ENCODE results near the gene SHF. TPM values are rescaled to one million over a fixed set of nuclear protein-coding genes. Genes with fewer than 3 reads are reported as not detected.
"Not testable (repeated sequence)": the region's sequence is repeated elsewhere in the genome, so short reads cannot be mapped to it uniquely, and the experiment has no call there.

SHF gene, protein sequence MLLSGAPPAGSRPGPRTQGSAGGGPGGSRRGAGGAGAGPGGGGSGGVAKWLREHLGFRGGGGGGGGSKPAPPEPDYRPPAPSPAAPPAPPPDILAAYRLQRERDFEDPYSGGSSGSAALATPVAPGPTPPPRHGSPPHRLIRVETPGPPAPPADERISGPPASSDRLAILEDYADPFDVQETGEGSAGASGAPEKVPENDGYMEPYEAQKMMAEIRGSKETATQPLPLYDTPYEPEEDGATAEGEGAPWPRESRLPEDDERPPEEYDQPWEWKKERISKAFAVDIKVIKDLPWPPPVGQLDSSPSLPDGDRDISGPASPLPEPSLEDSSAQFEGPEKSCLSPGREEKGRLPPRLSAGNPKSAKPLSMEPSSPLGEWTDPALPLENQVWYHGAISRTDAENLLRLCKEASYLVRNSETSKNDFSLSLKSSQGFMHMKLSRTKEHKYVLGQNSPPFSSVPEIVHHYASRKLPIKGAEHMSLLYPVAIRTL
- total RNA-seq = 10 to 100 TPM; 11.7 to 12.4 TPM

DNA sequence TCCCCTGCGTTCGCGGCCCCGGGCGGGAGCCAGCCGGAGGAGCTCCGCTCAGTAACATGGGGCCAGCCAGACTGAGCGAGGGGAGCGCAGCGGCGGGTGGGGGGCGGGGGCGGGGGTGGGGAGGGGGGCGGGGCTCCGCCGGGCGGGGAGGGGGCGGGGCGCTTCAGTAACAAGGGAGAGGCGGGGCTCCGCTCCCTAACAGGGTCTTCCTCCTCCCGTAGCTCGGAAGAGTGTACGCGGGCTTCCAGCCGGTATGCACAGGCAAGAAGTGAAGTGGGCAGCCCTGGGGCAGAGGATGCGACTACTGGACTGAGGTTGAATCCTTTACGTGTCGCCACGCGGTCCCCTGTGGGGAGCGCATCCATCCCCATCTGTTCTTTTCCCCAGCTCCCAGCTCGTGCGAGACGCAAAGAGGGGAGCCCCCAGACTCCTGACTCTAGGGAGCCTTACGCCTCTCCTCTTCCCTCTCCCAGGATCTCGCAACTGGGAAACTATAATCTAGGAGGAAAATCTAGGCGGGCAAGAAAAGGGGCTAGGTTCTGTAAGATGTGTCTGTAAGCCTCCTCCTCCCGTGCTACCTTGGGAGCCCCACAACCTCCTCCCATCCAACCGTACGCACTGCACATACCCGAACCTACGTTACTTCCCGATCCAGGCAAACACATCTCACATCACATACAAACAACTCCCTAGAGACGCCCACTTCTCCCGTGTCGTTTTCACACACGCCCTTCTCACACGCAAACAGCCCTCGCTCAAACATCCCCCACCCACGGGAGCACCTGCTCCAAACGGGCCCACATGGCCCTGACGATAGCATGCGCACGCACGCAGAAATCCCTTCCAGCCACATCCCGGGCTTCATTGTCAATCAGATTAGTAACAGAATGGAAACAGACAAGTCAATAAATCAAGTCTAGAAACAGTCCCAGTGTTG, at the start of gene SHF:
TSS of gene SHF (minus strand) at position 73 of the 937 bp plus-strand sequence. CDS start at position 58, 15 bp downstream.
- POLR2A ChIA-PET = interaction anchor here (0.6 to 2.8 kb wide), 7 partner anchors 10 to 214 kb away, joined by 3 to 9 read pairs (median 7); a partner anchor contains a TSS
- CTCF ChIA-PET = interaction anchor here (0.7 to 1.3 kb wide), 6 partner anchors 10 to 70 kb away, joined by 3 to 7 read pairs (median 4); no protein-coding TSS in a partner anchor

DNA sequence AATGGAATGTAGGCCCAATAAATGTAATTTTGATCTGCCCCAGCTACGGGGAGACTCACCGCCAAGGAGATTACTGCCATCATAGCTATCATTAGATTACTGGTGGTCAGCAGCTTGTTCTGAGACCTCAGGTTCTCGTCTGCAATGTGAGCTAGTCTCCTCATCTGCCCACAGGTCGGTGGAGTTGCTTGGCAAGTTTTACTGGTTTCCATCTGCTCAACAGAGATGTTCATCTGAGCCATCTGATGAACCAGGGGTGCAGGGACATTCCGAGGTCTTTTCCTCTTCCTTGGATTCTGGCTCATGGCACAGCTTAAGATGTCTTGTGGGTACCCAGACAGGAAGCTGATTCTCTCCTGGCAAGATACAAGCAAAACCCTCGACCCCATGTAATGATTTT, 49.0 kb upstream of the SHF start:
- POLR2A ChIA-PET, CTCF ChIA-PET: not testable (repeated sequence)

DNA sequence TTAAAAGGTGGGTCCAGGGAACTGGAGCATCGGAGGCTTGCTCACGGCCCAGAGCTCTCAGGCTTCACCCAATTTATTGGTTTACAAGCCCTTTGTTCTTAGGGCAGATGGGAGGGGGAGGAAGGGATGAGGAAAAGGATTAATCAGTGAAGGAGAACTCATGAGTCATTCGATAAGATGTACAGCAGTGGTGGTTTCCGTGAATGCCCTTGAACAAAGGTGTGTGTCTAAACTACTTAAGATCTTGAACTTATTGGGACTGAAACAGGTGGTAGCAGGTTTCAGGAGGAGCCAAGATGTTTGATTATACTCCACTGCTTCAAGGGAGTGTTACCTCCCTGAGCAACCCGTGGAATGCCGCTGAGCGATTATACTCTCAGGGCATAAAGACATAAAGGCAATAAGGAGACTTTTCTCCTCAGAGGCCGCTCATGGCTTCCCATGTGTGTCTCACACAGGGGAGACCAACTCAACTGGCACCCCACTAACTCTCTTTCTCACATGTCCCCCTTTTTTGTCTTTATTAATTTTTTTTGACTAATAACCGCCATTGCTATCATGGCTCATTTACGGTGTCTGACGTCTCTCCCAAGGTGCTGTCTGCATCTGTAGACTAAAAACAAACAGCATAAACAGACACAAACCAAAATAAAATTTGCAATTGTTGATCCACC, 46.9 kb upstream of the SHF start:
- CTCF ChIA-PET = no interaction called here
- POLR2A ChIA-PET = no interaction called here

DNA sequence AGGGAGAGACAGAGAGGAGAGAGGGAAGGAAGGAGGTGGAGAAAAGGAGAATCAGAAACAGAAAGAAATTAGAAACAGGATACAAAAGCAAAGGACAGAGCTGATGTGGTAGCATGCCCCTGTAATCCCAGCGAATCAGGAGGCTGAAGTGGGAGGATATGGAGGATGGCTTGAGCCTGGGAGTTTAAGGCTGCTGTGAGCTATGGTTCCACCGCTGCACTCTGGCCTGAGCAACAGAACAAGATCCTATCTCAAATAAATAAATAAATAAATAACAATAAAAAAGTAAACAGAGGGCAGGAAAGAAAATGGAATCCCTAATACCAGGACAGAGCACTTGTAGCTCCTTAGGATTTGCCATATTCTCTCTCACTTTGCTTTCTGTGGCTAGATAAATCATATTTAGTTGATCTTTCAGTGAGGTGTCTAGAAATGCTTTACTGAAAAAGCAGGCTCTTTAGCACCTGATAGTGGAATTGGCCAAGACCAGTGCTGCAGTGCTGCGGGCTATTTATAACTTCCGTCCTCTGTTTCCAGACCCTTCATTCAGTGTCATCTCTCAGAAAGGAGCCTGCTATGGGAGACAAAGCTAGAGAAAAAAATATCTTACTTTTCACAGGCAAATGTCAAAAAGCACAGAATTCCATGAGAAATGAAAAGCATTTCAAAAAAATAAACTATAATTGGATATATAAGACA, 44.2 kb upstream of the SHF start:
- ChIA-PET CTCF (no interaction called here), POLR2A (no interaction called here)

DNA sequence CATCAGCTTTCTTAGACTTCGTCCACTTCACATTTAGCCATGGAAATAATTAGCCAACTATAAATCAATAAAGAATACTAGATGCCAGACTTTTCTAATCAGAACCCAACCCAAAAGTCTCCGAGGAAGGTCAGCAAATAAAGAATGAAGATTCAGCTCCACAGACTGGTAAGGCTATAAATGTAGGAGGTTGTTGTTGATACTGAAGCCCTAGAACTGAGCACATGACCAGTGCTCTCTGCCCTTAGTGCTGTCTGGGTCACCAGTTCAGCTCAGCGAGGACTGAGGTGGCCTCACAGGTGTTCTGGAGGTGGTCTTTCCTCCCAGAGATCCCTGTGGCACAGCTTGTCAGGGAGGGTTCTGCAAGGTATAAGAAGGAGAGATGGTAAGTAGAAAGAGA, 43.4 kb upstream of the SHF start:
- ChIA-PET POLR2A (no interaction called here), CTCF (no interaction called here)

DNA sequence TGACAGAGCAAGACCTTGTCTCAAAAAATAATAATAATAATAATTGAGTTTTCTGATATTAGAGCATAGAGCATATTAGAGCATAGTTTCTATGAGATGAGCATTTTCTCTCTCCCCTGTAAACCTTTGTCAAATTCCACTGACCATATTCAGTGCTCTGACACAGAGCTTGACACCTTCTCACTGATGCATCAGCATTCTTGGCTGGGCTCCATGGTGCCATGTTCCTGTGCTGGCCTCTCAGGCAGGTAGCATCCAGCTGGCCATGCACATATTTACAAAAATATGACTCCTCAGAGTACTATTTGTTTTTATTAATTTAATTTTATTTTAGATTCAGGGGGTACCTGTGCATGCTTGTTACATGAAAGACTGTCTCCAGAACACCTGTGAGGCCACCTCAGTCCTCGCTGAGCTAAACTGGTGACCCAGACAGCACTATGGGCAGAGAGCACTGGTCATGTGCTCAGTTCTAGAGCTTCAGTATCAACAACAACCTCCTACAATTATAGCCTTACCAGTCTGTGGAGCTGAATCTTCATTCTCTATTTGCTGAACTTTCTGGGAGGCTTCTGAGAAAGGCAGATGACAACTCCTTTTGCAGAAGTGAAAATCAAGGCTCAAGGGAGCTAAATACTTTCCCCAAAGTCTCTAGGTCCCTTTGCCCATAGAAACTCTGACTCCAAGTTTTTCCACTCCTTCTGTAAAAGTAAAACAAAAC, 42.6 kb upstream of the SHF start:
- ChIA-PET CTCF (no interaction called here), POLR2A (no interaction called here)

DNA sequence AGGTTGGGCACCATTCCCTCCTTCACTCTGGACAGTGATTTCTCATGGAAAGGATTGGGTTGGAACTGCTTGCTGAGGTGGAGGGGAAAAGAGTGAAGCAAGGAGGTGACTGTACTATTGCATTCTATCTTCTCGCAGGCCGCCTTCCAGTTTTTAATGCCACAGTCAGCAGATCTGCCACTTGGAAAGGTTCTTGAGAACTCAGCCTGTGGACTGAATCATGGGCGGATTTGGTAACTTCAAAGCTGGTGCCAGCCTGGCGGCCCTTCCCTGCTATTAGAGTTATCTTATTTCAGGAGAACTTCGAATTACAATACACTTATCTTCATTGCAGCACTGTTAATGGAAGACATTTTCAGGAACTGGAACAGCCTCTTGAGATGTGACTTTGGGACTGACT, 41.2 kb upstream of the SHF start:
- POLR2A ChIA-PET = no interaction called here
- CTCF ChIA-PET = no interaction called here

DNA sequence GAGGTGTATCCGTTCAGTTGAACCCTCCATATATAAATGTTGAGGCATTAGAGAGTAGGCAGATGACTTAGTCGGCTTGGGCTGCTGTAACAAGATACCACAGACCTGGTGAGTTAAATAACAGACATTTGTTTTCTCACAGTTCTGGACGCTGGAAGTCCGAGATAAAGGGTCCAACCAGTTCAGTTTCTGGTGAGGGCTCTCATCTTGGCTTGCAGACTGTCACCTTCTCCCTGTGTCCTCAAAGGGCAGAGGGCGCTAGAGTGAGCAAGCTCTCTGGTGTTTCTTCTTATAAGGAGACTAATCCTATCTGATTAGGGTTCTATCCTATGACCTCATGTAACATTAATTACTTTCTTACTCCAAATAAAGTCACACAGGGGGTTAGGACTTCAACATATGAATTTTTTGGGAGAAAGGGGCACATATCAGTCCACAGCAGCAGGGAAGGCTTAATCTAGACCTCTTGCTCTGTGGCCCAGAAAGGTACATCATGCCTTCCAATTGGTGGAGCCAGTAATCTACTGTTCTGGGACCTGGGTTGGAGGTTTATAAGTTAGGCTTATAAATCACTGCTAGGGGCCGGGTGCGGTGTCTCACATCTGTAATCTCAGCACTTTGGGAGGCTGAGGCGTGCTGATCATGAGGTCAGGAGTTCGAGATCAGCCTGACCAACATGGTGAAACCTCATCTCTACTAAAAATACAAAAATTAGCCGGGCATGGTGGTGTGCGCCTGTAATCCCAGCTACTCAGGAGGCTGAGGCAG, 37.9 kb upstream of the SHF start:
- ChIA-PET CTCF (no interaction called here), POLR2A (no interaction called here)

DNA sequence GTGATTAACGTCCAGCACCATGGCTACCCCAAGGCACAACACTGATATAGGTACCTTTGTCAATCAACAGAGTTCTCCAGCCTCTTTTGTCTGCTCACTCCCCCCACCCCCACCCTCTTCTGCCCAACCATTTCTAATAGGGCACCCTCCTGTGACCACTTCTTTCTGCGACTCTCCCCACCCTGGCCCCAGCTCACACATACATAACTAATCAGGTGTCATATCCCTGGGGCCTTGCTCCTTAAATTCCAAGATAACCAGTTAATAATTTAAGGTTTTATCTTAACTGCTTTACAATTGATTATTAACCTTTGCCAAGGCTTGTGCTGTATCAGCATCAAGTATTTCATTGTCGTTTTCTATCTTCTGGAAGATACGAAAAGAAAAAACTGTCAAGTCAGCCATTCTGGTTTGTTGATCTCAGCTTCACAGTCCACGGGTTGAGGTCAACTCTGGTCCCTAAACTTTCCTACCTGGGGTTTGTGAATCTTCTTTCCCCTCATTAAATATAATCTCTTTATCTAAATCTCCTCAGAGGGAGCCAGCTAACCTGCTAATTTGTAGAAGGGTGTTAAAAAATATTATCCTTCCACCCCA, 37.0 kb upstream of the SHF start:
- ChIA-PET CTCF (no interaction called here), POLR2A (interaction anchor here (0.7 kb wide), 1 partner anchor 24 kb away, joined by 8 read pairs; no protein-coding TSS in a partner anchor)

DNA sequence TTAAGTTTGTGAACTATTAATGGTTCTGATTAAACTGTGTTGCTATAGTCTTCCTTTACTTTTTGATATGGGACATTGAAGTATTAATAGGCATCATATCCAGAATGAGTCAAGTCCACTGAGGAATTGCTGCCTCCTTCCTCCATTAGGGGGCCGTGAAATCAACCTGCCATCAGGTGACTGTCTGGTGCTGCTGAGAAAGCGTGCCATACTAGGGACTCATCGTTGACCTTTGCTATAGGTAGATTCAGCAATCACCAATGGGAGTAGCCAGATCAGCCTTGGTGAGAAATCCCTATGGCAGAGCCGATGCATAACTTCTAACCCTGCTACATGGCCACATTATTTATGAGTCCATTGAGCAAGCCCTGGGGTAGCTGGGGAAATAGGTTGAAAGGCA, 34.2 kb upstream of the SHF start:
- ChIA-PET CTCF (no interaction called here), POLR2A (no interaction called here)

DNA sequence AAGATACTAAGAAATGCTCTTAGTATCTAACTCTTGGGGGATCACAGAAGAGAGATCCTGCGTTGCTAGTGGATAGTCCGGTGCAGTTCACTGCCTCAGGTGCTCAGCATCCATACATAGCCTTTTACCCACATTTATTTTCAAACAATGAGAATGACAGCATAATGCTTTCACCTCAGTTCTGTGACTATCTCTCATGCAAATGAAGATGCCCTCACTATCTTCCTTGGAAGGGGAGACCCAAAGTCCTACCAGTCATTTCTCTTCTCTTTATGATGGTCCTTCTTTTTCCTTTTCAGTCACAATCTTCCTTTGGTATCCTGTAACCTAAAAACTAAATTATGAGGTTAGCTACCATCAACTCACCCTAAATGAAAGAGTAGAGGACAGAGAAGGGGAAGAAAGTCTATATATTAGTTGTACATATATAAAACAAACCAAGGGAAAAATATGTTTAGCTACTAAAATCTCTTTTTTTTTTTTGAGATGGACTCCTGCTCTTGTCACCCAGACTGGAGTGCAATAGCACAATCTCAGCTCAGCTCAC, 33.4 kb upstream of the SHF start:
- ChIA-PET POLR2A (no interaction called here), CTCF (interaction anchor here (1.4 kb wide), 1 partner anchor 103 kb away, joined by 3 read pairs; no protein-coding TSS in a partner anchor)

DNA sequence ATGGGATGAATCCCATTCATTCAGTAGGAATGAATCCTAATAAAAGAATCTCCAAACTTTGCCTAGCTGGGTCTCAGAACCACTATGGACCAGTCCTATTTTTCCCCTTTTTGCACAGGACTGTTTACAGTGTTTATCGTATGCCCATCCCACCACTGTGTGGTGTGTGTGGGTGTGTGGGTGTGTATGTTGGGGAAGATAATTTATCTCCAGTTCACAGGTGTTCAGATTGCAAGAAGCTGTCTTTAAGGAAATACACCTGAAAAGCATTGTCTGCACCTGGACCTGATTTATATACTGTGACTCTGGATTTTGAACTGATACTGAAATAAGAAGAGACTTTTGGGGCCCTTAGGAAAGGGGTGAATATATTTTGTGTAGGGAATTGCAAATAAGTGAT, 24.7 kb upstream of the SHF start:
- CTCF ChIA-PET = interaction anchor here (1.2 kb wide), 1 partner anchor 14 kb away, joined by 3 read pairs; no protein-coding TSS in a partner anchor
- POLR2A ChIA-PET = no interaction called here

DNA sequence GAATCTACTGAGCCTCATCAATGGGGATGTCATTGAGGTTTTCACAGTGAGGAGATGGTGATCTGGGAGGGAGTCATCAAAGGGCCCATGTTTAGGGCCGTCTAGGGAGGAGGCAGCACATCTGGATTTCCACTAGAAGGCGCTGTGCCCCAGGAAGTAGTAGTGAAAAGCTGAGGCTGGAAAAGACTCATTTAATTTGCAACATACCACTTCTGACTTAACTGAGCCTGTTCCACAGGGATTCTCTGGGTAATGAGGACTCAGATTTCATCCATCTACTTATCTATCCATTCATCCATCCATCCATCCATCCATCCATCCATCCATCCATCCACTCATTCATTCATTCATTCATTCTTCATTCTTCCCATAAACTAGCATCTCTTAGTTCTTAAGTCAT, 17.4 kb upstream of the SHF start:
- POLR2A ChIA-PET = no interaction called here
- CTCF ChIA-PET = interaction anchor here (0.7 to 1.9 kb wide), 10 partner anchors 25 to 225 kb away, joined by 3 to 10 read pairs (median 4); a partner anchor contains a TSS

DNA sequence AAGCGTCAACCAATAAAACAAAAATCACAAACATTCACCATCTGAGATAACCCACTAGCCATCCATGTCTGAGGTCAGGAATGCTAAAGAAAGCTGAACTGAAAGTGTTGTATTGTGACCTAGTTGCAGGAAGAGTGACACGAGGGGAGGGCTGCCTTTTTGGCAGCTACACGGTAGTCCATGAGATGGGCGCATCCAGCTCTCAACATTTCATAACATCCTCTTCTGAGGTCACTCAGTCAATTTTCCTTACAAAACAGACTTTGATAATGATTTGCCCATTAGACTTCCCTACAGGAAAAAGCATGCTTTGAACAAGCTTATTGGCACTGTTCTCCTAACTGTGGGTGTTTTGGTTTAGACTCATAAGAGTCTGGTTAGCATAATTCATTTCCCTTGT, 15.4 kb upstream of the SHF start:
- POLR2A ChIA-PET = interaction anchor here (3.8 kb wide), 1 partner anchor 199 kb away, joined by 14 read pairs; a partner anchor contains a TSS
- CTCF ChIA-PET = interaction anchor here (0.9 to 1.9 kb wide), 2 partner anchors 85 to 431 kb away, joined by 3 to 5 read pairs; partner anchors contain the start of gene SQOR

DNA sequence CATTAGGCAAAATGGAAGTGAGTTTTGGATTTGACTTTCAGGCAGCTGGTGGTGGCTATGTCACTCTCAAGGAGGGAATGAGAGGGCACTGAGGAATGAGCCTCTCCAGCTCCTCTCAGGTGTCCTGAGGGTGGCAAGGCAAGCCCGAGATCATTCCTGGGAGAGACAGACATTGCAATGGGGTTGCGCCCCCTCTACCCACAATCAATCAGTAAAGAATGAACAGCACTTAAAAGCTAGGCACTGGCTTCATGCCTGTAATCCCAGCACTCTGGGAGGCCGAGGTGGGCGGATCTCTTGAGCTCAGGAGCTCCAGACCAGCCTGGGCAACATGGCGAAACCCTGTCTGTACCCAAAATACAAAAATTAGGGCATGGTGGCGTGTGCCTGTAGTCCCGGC, 14.1 kb upstream of the SHF start:
- CTCF ChIA-PET = interaction anchor here (1.9 to 2.2 kb wide), 2 partner anchors 84 to 200 kb away, joined by 5 to 7 read pairs; a partner anchor contains a TSS
- POLR2A ChIA-PET = interaction anchor here (3.8 kb wide), 1 partner anchor 201 kb away, joined by 14 read pairs; a partner anchor contains a TSS

DNA sequence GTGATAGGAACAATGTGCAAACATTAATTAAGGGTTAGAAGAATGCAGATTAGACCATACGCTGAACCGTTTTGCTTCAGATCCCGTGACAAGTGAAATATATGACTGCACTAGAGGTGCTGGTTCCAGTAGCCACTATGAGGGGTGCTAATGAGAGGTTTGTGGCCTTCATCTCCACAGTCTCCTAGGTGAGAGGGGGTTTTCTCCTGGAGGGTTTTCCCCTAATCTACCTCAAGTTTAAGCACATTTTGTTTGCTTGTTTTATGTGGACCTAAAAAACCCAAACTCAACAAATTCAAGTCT, 13.7 kb upstream of the SHF start:
- ChIA-PET CTCF (interaction anchor here (0.8 to 2.7 kb wide), 3 partner anchors 34 to 201 kb away, joined by 3 to 13 read pairs (median 7); a partner anchor contains a TSS), POLR2A (interaction anchor here (0.5 to 3.8 kb wide), 4 partner anchors 14 to 201 kb away, joined by 4 to 14 read pairs (median 7); partner anchors contain the start of gene SHF)

Measured in activated CD8-positive, alpha-beta memory T cell treated with anti-CD3 and anti-CD28 coated beads for 36 hours (primary cell).